Suprapubic skin (tissue), 4 donors: ENCODE data around the gene ANKRD6.

ENCODE experiments used
- CTCF ChIP-seq, 2 donors: fragments of 200-600 bp in 1 of 2; fragments of 450-650 bp in 1 of 2; sonication (generic) in 1 of 2; IDR thresholded peaks; one replicate each; pipeline ENCODE4 v1.5.1; 2016 to 2019; ENCODE audit warnings: antibody characterized with exemption in 2 of 2, mild to moderate bottlenecking in 1 of 2, moderate library complexity in 1 of 2
- EP300 ChIP-seq: sonication (generic); formaldehyde crosslinking; IDR thresholded peaks from one replicate; pipeline ENCODE4 v1.6.1; 2017; ENCODE audit warnings: antibody characterized with exemption
- POLR2A ChIP-seq, 2 donors: fragments of 450-650 bp; IDR thresholded peaks; one replicate each; pipeline ENCODE4 v1.6.1; 2017; ENCODE audit warnings: antibody characterized with exemption in 2 of 2, mild to moderate bottlenecking in 2 of 2, moderate library complexity in 2 of 2
- POLR2AphosphoS5 ChIP-seq, 3 donors: sonication (generic); formaldehyde crosslinking; IDR thresholded peaks; one replicate each; pipeline ENCODE4 v1.6.1; 2017; ENCODE audit warnings: antibody characterized with exemption in 3 of 3

DNA sequence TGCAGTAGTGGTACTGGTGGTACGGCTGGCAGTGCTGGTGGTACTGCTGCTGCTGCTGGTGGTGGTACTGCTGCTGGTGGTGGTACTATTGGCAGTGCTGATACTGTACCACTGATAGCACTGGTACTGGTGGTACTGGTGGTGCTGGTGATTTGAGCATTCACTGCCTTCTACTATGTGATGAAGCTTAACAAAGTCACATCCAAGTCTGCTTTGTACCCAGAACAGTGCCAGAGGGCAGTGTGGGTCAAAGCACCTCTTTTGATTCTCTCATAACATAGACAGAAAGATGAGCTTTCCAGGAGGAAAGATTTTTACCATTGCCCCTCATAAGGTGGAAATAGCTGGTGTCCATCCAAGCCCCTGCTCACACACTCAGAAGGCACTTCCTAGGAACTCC, 48.7 kb downstream of the ANKRD6 start:
- TF ChIP-seq CTCF (IDR thresholded peaks at IDR 0.05) (no peak), EP300 (no peak), POLR2A (IDR thresholded peaks at IDR 0.05) (no peak), POLR2AphosphoS5 (IDR thresholded peaks at IDR 0.05) (no peak)
